OCI-LY1 (cell line): ENCODE data around the gene IGF1.

ENCODE experiments used
- H2AFZ ChIP-seq: fragments of 200-600 bp; sonication (generic), shearing (Covaris generic); 2 replicates; pipeline ENCODE4 v1.6.0; 2014; ENCODE audit warnings: antibody characterized with exemption, mild to moderate bottlenecking, low read length
- H3F3A ChIP-seq: fragments of 200-600 bp; sonication (generic), shearing (Covaris generic); 2 replicates; pipeline ENCODE4 v1.6.0; 2014; ENCODE audit warnings: mild to moderate bottlenecking, antibody characterized with exemption, low read length, moderate library complexity; ENCODE audit not compliant: insufficient read depth
- H3K27ac ChIP-seq: fragments of 200-600 bp; sonication (generic); 2 replicates; pipeline ENCODE4 v1.5.1; 2014; ENCODE audit warnings: low read length, mixed run types, mild to moderate bottlenecking, low read depth; ENCODE audit not compliant: poor library complexity, severe bottlenecking
- H3K27me3 ChIP-seq: fragments of 200-600 bp; sonication (generic); 2 replicates; pipeline ENCODE4 v1.6.0; 2014; ENCODE audit warnings: antibody characterized with exemption, mild to moderate bottlenecking, low read length, moderate library complexity; ENCODE audit not compliant: insufficient read depth
- H3K36me3 ChIP-seq: fragments of 200-600 bp; sonication (generic); 2 replicates; pipeline ENCODE4 v1.6.1; 2014; ENCODE audit warnings: mild to moderate bottlenecking, antibody characterized with exemption, low read length, moderate library complexity, mixed read lengths; ENCODE audit not compliant: insufficient read depth
- H3K4me1 ChIP-seq: fragments of 200-600 bp; sonication (generic); 2 replicates; pipeline ENCODE4 v1.5.1; 2014; ENCODE audit warnings: mild to moderate bottlenecking, low read length, moderate library complexity; ENCODE audit not compliant: insufficient read depth, severe bottlenecking
- H3K4me2 ChIP-seq: fragments of 200-600 bp; sonication (generic), shearing (Covaris generic); 2 replicates; pipeline ENCODE4 v1.6.1; 2014; ENCODE audit warnings: low read length
- H3K4me3 ChIP-seq: fragments of 200-600 bp; sonication (generic); 2 replicates; pipeline ENCODE4 v1.5.1; 2014; ENCODE audit warnings: low read length, low read depth, mild to moderate bottlenecking, mixed read lengths; ENCODE audit not compliant: poor library complexity, severe bottlenecking
- H3K79me2 ChIP-seq: fragments of 200-600 bp; shearing (Covaris generic); 2 replicates; pipeline ENCODE4 v1.6.1; 2016; ENCODE audit warnings: mixed run types, low read length, mixed read lengths; ENCODE audit not compliant: insufficient read depth
- H3K9ac ChIP-seq: fragments of 200-600 bp; sonication (generic), shearing (Covaris generic); 2 replicates; pipeline ENCODE4 v1.6.1; 2014; ENCODE audit warnings: mild to moderate bottlenecking, low read length, mixed read lengths
- H3K9me2 ChIP-seq: fragments of 200-600 bp; sonication (generic), shearing (Covaris generic); 2 replicates; pipeline ENCODE4 v1.6.1; 2014; ENCODE audit warnings: low read depth, mild to moderate bottlenecking, low read length, mixed read lengths
- H3K9me3 ChIP-seq: fragments of 200-600 bp; shearing (Covaris generic); 2 replicates; pipeline ENCODE4 v1.6.1; 2014; ENCODE audit warnings: low read length, mixed read lengths
- H4K20me1 ChIP-seq: fragments of 200-600 bp; sonication (generic), shearing (Covaris generic); 2 replicates; pipeline ENCODE4 v1.6.0; 2016; ENCODE audit warnings: mild to moderate bottlenecking, low read length; ENCODE audit not compliant: insufficient read depth
- EZH2 ChIP-seq: fragments of 200-600 bp; sonication (generic), shearing (Covaris generic); IDR thresholded peaks from 2 replicates; pipeline ENCODE4 v1.8.0; 2017; ENCODE audit warnings: borderline replicate concordance, mixed run types, mild to moderate bottlenecking, antibody characterized with exemption, low read length, moderate library complexity, mixed read lengths
- TF ChIP-seq, protein P1 (sequence below): fragments of 200-600 bp; sonication (generic), shearing (Covaris generic); IDR thresholded peaks from 2 replicates; pipeline ENCODE4 v1.5.1; 2017; ENCODE audit warnings: mild to moderate bottlenecking, antibody characterized with exemption, low read length, moderate library complexity, mixed read lengths

The IGF1 gene

GRCh38 chr12:102526656-102527055 lies 46.3 kb upstream of the IGF1 start:
- Histone ChIP-seq H3K27ac (no peak overlapping the region), H3K4me1 (no peaks in the 10 kb centered on the region), H3K27me3 (no peaks in the 10 kb centered on the region), H3K36me3 (no peaks in the 10 kb centered on the region), H3K9me3 (no peaks in the 10 kb centered on the region), H3K4me3 (no peak overlapping the region), H3K9ac (no peak overlapping the region), H3F3A (no peaks in the 10 kb centered on the region), H3K9me2 (no peaks in the 10 kb centered on the region), H4K20me1 (no peaks in the 10 kb centered on the region), H2AFZ (no peak overlapping the region), H3K4me2 (no peak overlapping the region), H3K79me2 (no peaks in the 10 kb centered on the region)
- no peak for TF ChIP-seq EZH2
- TF ChIP-seq, protein P1, sequence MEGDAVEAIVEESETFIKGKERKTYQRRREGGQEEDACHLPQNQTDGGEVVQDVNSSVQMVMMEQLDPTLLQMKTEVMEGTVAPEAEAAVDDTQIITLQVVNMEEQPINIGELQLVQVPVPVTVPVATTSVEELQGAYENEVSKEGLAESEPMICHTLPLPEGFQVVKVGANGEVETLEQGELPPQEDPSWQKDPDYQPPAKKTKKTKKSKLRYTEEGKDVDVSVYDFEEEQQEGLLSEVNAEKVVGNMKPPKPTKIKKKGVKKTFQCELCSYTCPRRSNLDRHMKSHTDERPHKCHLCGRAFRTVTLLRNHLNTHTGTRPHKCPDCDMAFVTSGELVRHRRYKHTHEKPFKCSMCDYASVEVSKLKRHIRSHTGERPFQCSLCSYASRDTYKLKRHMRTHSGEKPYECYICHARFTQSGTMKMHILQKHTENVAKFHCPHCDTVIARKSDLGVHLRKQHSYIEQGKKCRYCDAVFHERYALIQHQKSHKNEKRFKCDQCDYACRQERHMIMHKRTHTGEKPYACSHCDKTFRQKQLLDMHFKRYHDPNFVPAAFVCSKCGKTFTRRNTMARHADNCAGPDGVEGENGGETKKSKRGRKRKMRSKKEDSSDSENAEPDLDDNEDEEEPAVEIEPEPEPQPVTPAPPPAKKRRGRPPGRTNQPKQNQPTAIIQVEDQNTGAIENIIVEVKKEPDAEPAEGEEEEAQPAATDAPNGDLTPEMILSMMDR = no peak

- Histone ChIP-seq H4K20me1 (no peaks in the 10 kb centered on the region), H3K9me2 (no peaks in the 10 kb centered on the region), H3F3A (no peaks in the 10 kb centered on the region), H3K4me3 (no peak overlapping the region), H3K27ac (no peak overlapping the region), H3K9ac (no peak overlapping the region), H3K4me2 (no peak overlapping the region), H3K9me3 (no peaks in the 10 kb centered on the region), H2AFZ (no peak overlapping the region), H3K79me2 (no peaks in the 10 kb centered on the region), H3K27me3 (no peaks in the 10 kb centered on the region), H3K36me3 (no peaks in the 10 kb centered on the region), H3K4me1 (no peaks in the 10 kb centered on the region)
- TF ChIP-seq, protein P1 = no peak
- TF ChIP-seq EZH2 = no peak
Measured at GRCh38 chr12:102522768-102523167, 42.4 kb upstream of the IGF1 start.

DNA sequence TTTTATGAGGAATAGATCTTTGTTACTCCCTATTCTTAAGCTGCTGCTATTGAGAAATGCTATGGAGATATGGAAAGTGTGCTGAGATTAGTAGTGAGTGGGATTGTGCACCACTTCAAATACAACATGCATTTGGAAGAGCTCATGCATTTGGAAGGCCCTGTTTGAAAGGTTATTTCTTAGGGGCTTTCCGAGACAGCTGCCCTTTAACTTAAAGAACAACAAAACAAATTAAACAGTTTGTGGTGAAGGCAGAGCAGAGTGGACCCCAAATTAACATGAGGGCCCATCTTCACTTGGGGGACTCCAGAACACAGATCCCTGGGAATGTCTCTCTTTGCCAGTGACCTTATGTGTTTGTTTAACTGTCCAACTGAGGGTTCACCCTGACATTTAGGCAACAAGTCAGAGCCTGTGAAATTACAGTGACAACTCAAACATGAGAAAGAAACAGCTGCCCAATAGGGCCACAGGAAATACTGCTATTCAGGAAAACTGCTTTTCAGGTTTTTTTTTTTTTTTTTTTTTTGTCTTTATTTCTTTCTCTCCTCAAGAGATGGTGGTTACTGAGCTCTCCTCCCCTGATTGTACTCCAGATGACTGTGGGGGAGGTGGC lies 41.4 kb upstream of the IGF1 start:
- Histone ChIP-seq H3K79me2 (no peaks in the 10 kb centered on the region), H2AFZ (no peak overlapping the region), H3K4me2 (no peak overlapping the region), H3K9me3 (no peaks in the 10 kb centered on the region), H3K36me3 (no peaks in the 10 kb centered on the region), H3F3A (no peaks in the 10 kb centered on the region), H4K20me1 (no peaks in the 10 kb centered on the region), H3K9me2 (no peaks in the 10 kb centered on the region), H3K27me3 (no peaks in the 10 kb centered on the region), H3K4me1 (no peaks in the 10 kb centered on the region), H3K9ac (no peak overlapping the region), H3K4me3 (no peak overlapping the region), H3K27ac (no peak overlapping the region)
- TF ChIP-seq, protein P1 = no peak
- no peak for TF ChIP-seq EZH2
